GM23338 (cell line): Measurements from ENCODE around the gene HAUS2. TPM values are rescaled to one million over a fixed set of nuclear protein-coding genes. Genes with fewer than 3 reads are reported as not detected.

ENCODE experiments used
- ATAC-seq: fragments of 200-7000 bp; cut with Tn5 transposase; 3 replicates; pipeline ENCODE4 v1.9.1; 2020
- DNase-seq: peaks from one replicate; pipeline ENCODE4 v3.0.0-alpha.2; 2015; ENCODE audit warnings: low spot score
- H2AFZ ChIP-seq: fragments of 200-600 bp; sonication (generic); 2 replicates; pipeline ENCODE4 v1.8.0; 2016; ENCODE audit warnings: antibody characterized with exemption, mild to moderate bottlenecking, moderate library complexity
- H3F3A ChIP-seq: fragments of 200-600 bp; sonication (generic); replicated peaks from 2 replicates; pipeline ENCODE4 v1.8.0; 2017; ENCODE audit warnings: antibody characterized with exemption, mixed run types, low read depth
- H3K27ac ChIP-seq: fragments of 200-600 bp; sonication (generic); 2 replicates; pipeline ENCODE4 v1.6.1; 2016; ENCODE audit warnings: low read depth
- H3K27me3 ChIP-seq: fragments of 200-600 bp; sonication (generic); 2 replicates; pipeline ENCODE4 v1.8.0; 2016; ENCODE audit warnings: mild to moderate bottlenecking, mixed run types, moderate library complexity; ENCODE audit not compliant: insufficient read depth
- H3K36me3 ChIP-seq: fragments of 200-600 bp; sonication (generic); 2 replicates; pipeline ENCODE4 v1.8.0; 2016; ENCODE audit warnings: mild to moderate bottlenecking; ENCODE audit not compliant: insufficient read depth
- H3K4me1 ChIP-seq: fragments of 200-600 bp; sonication (generic); 2 replicates; pipeline ENCODE4 v1.8.0; 2016; ENCODE audit warnings: mild to moderate bottlenecking, moderate library complexity; ENCODE audit not compliant: insufficient read depth
- H3K4me2 ChIP-seq: fragments of 200-600 bp; sonication (generic); 2 replicates; pipeline ENCODE4 v1.7.1; 2017; ENCODE audit warnings: mixed run types
- H3K4me3 ChIP-seq: fragments of 200-600 bp; sonication (generic); 2 replicates; pipeline ENCODE4 v1.6.1; 2016; ENCODE audit warnings: mixed run types
- H3K79me2 ChIP-seq: fragments of 200-600 bp; sonication (generic); replicated peaks from 2 replicates; pipeline ENCODE4 v1.8.0; 2017; ENCODE audit warnings: mild to moderate bottlenecking; ENCODE audit not compliant: insufficient read depth
- H3K9me2 ChIP-seq: fragments of 200-600 bp; sonication (generic); 2 replicates; pipeline ENCODE4 v1.8.0; 2017; ENCODE audit not compliant: insufficient read depth
- H4K20me1 ChIP-seq: fragments of 200-600 bp; sonication (generic); replicated peaks from 2 replicates; pipeline ENCODE4 v1.8.0; 2017; ENCODE audit warnings: mild to moderate bottlenecking; ENCODE audit not compliant: insufficient read depth
- H3K27ac Mint-ChIP-seq: 2 replicates; pipeline ENCODE4 v1.8.0; 2020; ENCODE audit warnings: inconsistent platforms, mild to moderate bottlenecking, moderate library complexity, mixed read lengths
- H3K27me3 Mint-ChIP-seq: 3 replicates; pipeline ENCODE4 v1.8.0; 2022; ENCODE audit warnings: low read depth, mild to moderate bottlenecking, moderate library complexity, mixed read lengths, inconsistent platforms; ENCODE audit not compliant: insufficient read depth, poor library complexity
- H3K36me3 Mint-ChIP-seq: 3 replicates; pipeline ENCODE4 v1.8.0; 2021; ENCODE audit warnings: low read depth, mild to moderate bottlenecking, inconsistent platforms, moderate library complexity, mixed read lengths
- H3K4me1 Mint-ChIP-seq: 3 replicates; pipeline ENCODE4 v1.8.0; 2020; ENCODE audit warnings: mild to moderate bottlenecking, inconsistent platforms, mixed read lengths
- H3K4me3 Mint-ChIP-seq: 3 replicates; pipeline ENCODE4 v1.8.0; 2021; ENCODE audit warnings: moderate library complexity, mild to moderate bottlenecking, inconsistent platforms, mixed read lengths
- H3K9me3 Mint-ChIP-seq: 3 replicates; pipeline ENCODE4 v1.8.0; 2020; ENCODE audit warnings: moderate library complexity, mild to moderate bottlenecking, inconsistent platforms, mixed read lengths
- CREB1 ChIP-seq: fragments of 250-450 bp; sonication (Bioruptor Pico); IDR thresholded peaks from 2 replicates; pipeline ENCODE4 v1.5.0; 2020; ENCODE audit warnings: low read depth, mild to moderate bottlenecking, moderate library complexity
- CTCF ChIP-seq, 2 experiments: fragments of 200-600 bp in 1 of 2; sonication (generic) in 1 of 2; conservative IDR thresholded peaks; 2 replicates each; pipeline versions ENCODE4 v1.5.1 to v1.6.1; 2016 to 2017; ENCODE audit warnings: antibody characterized with exemption in 2 of 2, low read depth in 2 of 2, mild to moderate bottlenecking in 2 of 2, moderate library complexity in 1 of 2
- EZH2 ChIP-seq: fragments of 200-600 bp; sonication (generic); IDR thresholded peaks from one replicate; pipeline ENCODE4 v1.8.0; 2017; ENCODE audit warnings: antibody characterized with exemption, mild to moderate bottlenecking, low read depth; ENCODE audit not compliant: unreplicated experiment
- EZH2phosphoT487 ChIP-seq: fragments of 200-600 bp; sonication (generic); IDR thresholded peaks from one replicate; pipeline ENCODE4 v1.8.1; 2018; ENCODE audit warnings: antibody characterized with exemption; ENCODE audit not compliant: unreplicated experiment
- JUNB ChIP-seq: IDR thresholded peaks from one replicate; pipeline ENCODE4 v1.6.1; 2016; ENCODE audit warnings: antibody characterized with exemption; ENCODE audit not compliant: unreplicated experiment
- NANOG ChIP-seq: IDR thresholded peaks from 2 replicates; pipeline ENCODE4 v1.6.1; 2016; ENCODE audit warnings: antibody characterized with exemption, borderline replicate concordance
- POLR2AphosphoS5 ChIP-seq: IDR thresholded peaks from 2 replicates; pipeline ENCODE4 v1.6.1; 2016; ENCODE audit warnings: antibody characterized with exemption, low read depth
- STAT1 ChIP-seq: IDR thresholded peaks from one replicate; pipeline ENCODE4 v1.6.1; 2016; ENCODE audit warnings: antibody characterized with exemption; ENCODE audit not compliant: unreplicated experiment
- ZNF114 ChIP-seq: fragments of 250-450 bp; sonication (Bioruptor Pico); IDR thresholded peaks from 2 replicates; pipeline ENCODE4 v1.5.0; 2020; ENCODE audit warnings: mild to moderate bottlenecking, moderate library complexity
- ZNF331 ChIP-seq: fragments of 250-450 bp; sonication (Bioruptor Pico); IDR thresholded peaks from 2 replicates; pipeline ENCODE4 v1.5.0; 2020; ENCODE audit warnings: low read depth, mild to moderate bottlenecking, moderate library complexity
- polyA plus RNA-seq: library from polyadenylated mRNA; unstranded; fragments of >200 nt; fragmentation: Nextera tagmentation; extraction: Ambion mirVana; gene quantifications from 2 replicates; pipeline ENCODE4 v1.2.1, GENCODE V29; 2016
- total RNA-seq: library from RNA; depleted of rRNA; stranded (reverse); fragments of >200 nt; shearing (Covaris generic); gene quantifications from 2 replicates; pipeline ENCODE4 v1.2.3, GENCODE V29; 2014
- TF ChIP-seq, protein P1 (sequence below): IDR thresholded peaks from 2 replicates; pipeline ENCODE4 v1.6.1; 2016; ENCODE audit warnings: antibody characterized with exemption
- TF ChIP-seq, protein P2 (sequence below): IDR thresholded peaks from one replicate; pipeline ENCODE4 v1.6.1; 2018; ENCODE audit warnings: antibody characterized with exemption; ENCODE audit not compliant: unreplicated experiment
- TF ChIP-seq, protein P3 (sequence below): fragments of 250-450 bp; sonication (Bioruptor Pico); IDR thresholded peaks from 2 replicates; pipeline ENCODE4 v1.5.0; 2020; ENCODE audit warnings: mild to moderate bottlenecking, moderate library complexity

HAUS2 gene
- total and polyA plus RNA-seq, 2 experiments from 2014 or later: 30.9 to 32.7 TPM

- TF ChIP-seq EZH2phosphoT487: no peak
Observed at GRCh38 chr15:42507514-42507913, 41.1 kb upstream of the HAUS2 start (continued).

GRCh38 chr15:42508263-42508690 lies 40.4 kb upstream of the HAUS2 start:
- no peak overlapping the region for H3K4me3 Mint-ChIP-seq
- no peak overlapping the region for H3K27ac Mint-ChIP-seq
- TF ChIP-seq EZH2 (no peak), ZNF331 (no peak), JUNB (no peak), EZH2phosphoT487 (no peak), ZNF114 (no peak), STAT1 (no peak), NANOG (no peak), CREB1 (CRISPR knock-in tag) (no peak), POLR2AphosphoS5 (no peak), CTCF (conservative IDR thresholded peaks at IDR 0.05; ENCODE audit: low read depth in 2 of 2) (no peak)
- TF ChIP-seq, protein P1, sequence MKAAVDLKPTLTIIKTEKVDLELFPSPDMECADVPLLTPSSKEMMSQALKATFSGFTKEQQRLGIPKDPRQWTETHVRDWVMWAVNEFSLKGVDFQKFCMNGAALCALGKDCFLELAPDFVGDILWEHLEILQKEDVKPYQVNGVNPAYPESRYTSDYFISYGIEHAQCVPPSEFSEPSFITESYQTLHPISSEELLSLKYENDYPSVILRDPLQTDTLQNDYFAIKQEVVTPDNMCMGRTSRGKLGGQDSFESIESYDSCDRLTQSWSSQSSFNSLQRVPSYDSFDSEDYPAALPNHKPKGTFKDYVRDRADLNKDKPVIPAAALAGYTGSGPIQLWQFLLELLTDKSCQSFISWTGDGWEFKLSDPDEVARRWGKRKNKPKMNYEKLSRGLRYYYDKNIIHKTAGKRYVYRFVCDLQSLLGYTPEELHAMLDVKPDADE: no peak
- TF ChIP-seq, protein P2, sequence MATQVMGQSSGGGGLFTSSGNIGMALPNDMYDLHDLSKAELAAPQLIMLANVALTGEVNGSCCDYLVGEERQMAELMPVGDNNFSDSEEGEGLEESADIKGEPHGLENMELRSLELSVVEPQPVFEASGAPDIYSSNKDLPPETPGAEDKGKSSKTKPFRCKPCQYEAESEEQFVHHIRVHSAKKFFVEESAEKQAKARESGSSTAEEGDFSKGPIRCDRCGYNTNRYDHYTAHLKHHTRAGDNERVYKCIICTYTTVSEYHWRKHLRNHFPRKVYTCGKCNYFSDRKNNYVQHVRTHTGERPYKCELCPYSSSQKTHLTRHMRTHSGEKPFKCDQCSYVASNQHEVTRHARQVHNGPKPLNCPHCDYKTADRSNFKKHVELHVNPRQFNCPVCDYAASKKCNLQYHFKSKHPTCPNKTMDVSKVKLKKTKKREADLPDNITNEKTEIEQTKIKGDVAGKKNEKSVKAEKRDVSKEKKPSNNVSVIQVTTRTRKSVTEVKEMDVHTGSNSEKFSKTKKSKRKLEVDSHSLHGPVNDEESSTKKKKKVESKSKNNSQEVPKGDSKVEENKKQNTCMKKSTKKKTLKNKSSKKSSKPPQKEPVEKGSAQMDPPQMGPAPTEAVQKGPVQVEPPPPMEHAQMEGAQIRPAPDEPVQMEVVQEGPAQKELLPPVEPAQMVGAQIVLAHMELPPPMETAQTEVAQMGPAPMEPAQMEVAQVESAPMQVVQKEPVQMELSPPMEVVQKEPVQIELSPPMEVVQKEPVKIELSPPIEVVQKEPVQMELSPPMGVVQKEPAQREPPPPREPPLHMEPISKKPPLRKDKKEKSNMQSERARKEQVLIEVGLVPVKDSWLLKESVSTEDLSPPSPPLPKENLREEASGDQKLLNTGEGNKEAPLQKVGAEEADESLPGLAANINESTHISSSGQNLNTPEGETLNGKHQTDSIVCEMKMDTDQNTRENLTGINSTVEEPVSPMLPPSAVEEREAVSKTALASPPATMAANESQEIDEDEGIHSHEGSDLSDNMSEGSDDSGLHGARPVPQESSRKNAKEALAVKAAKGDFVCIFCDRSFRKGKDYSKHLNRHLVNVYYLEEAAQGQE: no peak
- TF ChIP-seq, protein P3, sequence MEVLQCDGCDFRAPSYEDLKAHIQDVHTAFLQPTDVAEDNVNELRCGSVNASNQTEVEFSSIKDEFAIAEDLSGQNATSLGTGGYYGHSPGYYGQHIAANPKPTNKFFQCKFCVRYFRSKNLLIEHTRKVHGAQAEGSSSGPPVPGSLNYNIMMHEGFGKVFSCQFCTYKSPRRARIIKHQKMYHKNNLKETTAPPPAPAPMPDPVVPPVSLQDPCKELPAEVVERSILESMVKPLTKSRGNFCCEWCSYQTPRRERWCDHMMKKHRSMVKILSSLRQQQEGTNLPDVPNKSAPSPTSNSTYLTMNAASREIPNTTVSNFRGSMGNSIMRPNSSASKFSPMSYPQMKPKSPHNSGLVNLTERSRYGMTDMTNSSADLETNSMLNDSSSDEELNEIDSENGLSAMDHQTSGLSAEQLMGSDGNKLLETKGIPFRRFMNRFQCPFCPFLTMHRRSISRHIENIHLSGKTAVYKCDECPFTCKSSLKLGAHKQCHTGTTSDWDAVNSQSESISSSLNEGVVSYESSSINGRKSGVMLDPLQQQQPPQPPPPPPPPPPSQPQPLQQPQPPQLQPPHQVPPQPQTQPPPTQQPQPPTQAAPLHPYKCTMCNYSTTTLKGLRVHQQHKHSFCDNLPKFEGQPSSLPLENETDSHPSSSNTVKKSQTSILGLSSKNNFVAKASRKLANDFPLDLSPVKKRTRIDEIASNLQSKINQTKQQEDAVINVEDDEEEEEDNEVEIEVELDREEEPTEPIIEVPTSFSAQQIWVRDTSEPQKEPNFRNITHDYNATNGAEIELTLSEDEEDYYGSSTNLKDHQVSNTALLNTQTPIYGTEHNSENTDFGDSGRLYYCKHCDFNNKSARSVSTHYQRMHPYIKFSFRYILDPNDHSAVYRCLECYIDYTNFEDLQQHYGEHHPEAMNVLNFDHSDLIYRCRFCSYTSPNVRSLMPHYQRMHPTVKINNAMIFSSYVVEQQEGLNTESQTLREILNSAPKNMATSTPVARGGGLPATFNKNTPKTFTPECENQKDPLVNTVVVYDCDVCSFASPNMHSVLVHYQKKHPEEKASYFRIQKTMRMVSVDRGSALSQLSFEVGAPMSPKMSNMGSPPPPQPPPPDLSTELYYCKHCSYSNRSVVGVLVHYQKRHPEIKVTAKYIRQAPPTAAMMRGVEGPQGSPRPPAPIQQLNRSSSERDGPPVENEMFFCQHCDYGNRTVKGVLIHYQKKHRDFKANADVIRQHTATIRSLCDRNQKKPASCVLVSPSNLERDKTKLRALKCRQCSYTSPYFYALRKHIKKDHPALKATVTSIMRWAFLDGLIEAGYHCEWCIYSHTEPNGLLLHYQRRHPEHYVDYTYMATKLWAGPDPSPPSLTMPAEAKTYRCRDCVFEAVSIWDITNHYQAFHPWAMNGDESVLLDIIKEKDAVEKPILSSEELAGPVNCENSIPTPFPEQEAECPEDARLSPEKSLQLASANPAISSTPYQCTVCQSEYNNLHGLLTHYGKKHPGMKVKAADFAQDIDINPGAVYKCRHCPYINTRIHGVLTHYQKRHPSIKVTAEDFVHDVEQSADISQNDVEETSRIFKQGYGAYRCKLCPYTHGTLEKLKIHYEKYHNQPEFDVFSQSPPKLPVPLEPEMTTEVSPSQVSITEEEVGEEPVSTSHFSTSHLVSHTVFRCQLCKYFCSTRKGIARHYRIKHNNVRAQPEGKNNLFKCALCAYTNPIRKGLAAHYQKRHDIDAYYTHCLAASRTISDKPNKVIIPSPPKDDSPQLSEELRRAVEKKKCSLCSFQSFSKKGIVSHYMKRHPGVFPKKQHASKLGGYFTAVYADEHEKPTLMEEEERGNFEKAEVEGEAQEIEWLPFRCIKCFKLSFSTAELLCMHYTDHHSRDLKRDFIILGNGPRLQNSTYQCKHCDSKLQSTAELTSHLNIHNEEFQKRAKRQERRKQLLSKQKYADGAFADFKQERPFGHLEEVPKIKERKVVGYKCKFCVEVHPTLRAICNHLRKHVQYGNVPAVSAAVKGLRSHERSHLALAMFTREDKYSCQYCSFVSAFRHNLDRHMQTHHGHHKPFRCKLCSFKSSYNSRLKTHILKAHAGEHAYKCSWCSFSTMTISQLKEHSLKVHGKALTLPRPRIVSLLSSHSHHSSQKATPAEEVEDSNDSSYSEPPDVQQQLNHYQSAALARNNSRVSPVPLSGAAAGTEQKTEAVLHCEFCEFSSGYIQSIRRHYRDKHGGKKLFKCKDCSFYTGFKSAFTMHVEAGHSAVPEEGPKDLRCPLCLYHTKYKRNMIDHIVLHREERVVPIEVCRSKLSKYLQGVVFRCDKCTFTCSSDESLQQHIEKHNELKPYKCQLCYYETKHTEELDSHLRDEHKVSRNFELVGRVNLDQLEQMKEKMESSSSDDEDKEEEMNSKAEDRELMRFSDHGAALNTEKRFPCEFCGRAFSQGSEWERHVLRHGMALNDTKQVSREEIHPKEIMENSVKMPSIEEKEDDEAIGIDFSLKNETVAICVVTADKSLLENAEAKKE (CRISPR knock-in tag): no peak
- H3K4me3 ChIP-seq: no peak overlapping the region
- H3K36me3 Mint-ChIP-seq: peaks cover 7% of the 10 kb centered on the region; the same call in 2 of the 3 replicates
- H3F3A ChIP-seq: no peaks in the 10 kb centered on the region
- no peaks in the 10 kb centered on the region for H3K9me3 Mint-ChIP-seq
- H3K9me2 ChIP-seq: no peaks in the 10 kb centered on the region
- ATAC-seq: no peak
- no peaks in the 10 kb centered on the region for H3K36me3 ChIP-seq
- no peak overlapping the region for H3K27ac ChIP-seq
- no peak overlapping the region for H2AFZ ChIP-seq
- no peaks in the 10 kb centered on the region for H3K27me3 ChIP-seq
- peaks cover 4% of the 10 kb centered on the region for H3K27me3 Mint-ChIP-seq
- peak; percentile 17 for DNase-seq
- H3K4me1 ChIP-seq: no peaks in the 10 kb centered on the region
- H3K4me2 ChIP-seq: no peak overlapping the region
- peaks cover 11% of the 10 kb centered on the region for H4K20me1 ChIP-seq
- no peaks in the 10 kb centered on the region for H3K4me1 Mint-ChIP-seq
- H3K79me2 ChIP-seq: peaks cover 55% of the 10 kb centered on the region
